SK-N-SH treated with all-trans-retinoic acid at 6 μM for 48 hours (cell line): ENCODE data around the gene VHLL.

ENCODE experiments used
- ARNTL ChIP-seq: fragments of 450-650 bp; formaldehyde crosslinking; IDR thresholded peaks from 2 replicates; pipeline ENCODE4 v1.5.0; 2020; ENCODE audit warnings: low read depth, mild to moderate bottlenecking, moderate library complexity, borderline replicate concordance
- CSDC2 ChIP-seq: fragments of 250-450 bp; sonication (Bioruptor Pico); IDR thresholded peaks from 2 replicates; pipeline ENCODE4 v1.5.0; 2020; ENCODE audit warnings: mild to moderate bottlenecking, moderate library complexity
- CSRNP3 ChIP-seq: fragments of 250-450 bp; sonication (Bioruptor Pico); IDR thresholded peaks from 2 replicates; pipeline ENCODE4 v1.5.1; 2021; ENCODE audit warnings: mild to moderate bottlenecking, moderate library complexity
- GLIS3 ChIP-seq: fragments of 250-450 bp; sonication (Bioruptor Pico); IDR thresholded peaks from 2 replicates; pipeline ENCODE4 v1.5.0; 2020; ENCODE audit warnings: mild to moderate bottlenecking, moderate library complexity
- ISL1 ChIP-seq: fragments of 250-450 bp; sonication (Bioruptor Pico); IDR thresholded peaks from 2 replicates; pipeline ENCODE4 v2.1.2; 2022; ENCODE audit warnings: mild to moderate bottlenecking, moderate library complexity
- PATZ1 ChIP-seq: fragments of 250-450 bp; sonication (Bioruptor Pico); IDR thresholded peaks from 2 replicates; pipeline ENCODE4 v1.8.0; 2020; ENCODE audit warnings: mild to moderate bottlenecking, moderate library complexity, borderline replicate concordance
- RARB ChIP-seq: fragments of 250-450 bp; sonication (Bioruptor Pico); IDR thresholded peaks from 2 replicates; pipeline ENCODE4 v1.8.0; 2021; ENCODE audit warnings: mild to moderate bottlenecking, moderate library complexity
- TCF4 ChIP-seq: fragments of 250-450 bp; sonication (Bioruptor Pico); IDR thresholded peaks from 2 replicates; pipeline ENCODE4 v1.8.0; 2021; ENCODE audit warnings: mild to moderate bottlenecking, moderate library complexity, borderline replicate concordance
- ZC3H10 ChIP-seq: fragments of 250-450 bp; sonication (Bioruptor Pico); IDR thresholded peaks from 2 replicates; pipeline ENCODE4 v1.5.1; 2021; ENCODE audit warnings: mild to moderate bottlenecking, moderate library complexity
- ZFP3 ChIP-seq: fragments of 250-450 bp; sonication (Bioruptor Pico); IDR thresholded peaks from 2 replicates; pipeline ENCODE4 v1.5.0; 2020; ENCODE audit warnings: mild to moderate bottlenecking, moderate library complexity
- ZNF70 ChIP-seq: fragments of 450-650 bp; formaldehyde crosslinking; IDR thresholded peaks from 2 replicates; pipeline ENCODE4 v1.5.0; 2020; ENCODE audit warnings: mild to moderate bottlenecking, moderate library complexity
- ZNF8 ChIP-seq: fragments of 450-650 bp; formaldehyde crosslinking; IDR thresholded peaks from 2 replicates; pipeline ENCODE4 v1.5.0; 2020; ENCODE audit warnings: mild to moderate bottlenecking, moderate library complexity
- TF ChIP-seq, protein P1 (sequence below): fragments of 250-450 bp; sonication (Bioruptor Pico); IDR thresholded peaks from 2 replicates; pipeline ENCODE4 v1.5.0; 2020; ENCODE audit warnings: mild to moderate bottlenecking, moderate library complexity
- TF ChIP-seq, protein P2 (sequence below): fragments of 250-450 bp; sonication (Bioruptor Pico); IDR thresholded peaks from 2 replicates; pipeline ENCODE4 v1.8.0; 2021; ENCODE audit warnings: low read depth, mild to moderate bottlenecking, moderate library complexity, borderline replicate concordance

GRCh38 chr1:156286061-156286460 is 13.0 kb downstream of the VHLL start:
- TF ChIP-seq PATZ1: no peak
- no peak for TF ChIP-seq CSRNP3 (CRISPR knock-in tag)
- TF ChIP-seq ZNF8 (CRISPR knock-in tag): no peak
- TF ChIP-seq, protein P1, sequence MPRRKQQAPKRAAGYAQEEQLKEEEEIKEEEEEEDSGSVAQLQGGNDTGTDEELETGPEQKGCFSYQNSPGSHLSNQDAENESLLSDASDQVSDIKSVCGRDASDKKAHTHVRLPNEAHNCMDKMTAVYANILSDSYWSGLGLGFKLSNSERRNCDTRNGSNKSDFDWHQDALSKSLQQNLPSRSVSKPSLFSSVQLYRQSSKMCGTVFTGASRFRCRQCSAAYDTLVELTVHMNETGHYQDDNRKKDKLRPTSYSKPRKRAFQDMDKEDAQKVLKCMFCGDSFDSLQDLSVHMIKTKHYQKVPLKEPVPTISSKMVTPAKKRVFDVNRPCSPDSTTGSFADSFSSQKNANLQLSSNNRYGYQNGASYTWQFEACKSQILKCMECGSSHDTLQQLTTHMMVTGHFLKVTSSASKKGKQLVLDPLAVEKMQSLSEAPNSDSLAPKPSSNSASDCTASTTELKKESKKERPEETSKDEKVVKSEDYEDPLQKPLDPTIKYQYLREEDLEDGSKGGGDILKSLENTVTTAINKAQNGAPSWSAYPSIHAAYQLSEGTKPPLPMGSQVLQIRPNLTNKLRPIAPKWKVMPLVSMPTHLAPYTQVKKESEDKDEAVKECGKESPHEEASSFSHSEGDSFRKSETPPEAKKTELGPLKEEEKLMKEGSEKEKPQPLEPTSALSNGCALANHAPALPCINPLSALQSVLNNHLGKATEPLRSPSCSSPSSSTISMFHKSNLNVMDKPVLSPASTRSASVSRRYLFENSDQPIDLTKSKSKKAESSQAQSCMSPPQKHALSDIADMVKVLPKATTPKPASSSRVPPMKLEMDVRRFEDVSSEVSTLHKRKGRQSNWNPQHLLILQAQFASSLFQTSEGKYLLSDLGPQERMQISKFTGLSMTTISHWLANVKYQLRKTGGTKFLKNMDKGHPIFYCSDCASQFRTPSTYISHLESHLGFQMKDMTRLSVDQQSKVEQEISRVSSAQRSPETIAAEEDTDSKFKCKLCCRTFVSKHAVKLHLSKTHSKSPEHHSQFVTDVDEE: no peak
- TF ChIP-seq, protein P2, sequence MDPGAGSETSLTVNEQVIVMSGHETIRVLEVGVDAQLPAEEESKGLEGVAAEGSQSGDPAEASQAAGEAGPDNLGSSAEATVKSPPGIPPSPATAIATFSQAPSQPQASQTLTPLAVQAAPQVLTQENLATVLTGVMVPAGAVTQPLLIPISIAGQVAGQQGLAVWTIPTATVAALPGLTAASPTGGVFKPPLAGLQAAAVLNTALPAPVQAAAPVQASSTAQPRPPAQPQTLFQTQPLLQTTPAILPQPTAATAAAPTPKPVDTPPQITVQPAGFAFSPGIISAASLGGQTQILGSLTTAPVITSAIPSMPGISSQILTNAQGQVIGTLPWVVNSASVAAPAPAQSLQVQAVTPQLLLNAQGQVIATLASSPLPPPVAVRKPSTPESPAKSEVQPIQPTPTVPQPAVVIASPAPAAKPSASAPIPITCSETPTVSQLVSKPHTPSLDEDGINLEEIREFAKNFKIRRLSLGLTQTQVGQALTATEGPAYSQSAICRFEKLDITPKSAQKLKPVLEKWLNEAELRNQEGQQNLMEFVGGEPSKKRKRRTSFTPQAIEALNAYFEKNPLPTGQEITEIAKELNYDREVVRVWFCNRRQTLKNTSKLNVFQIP (CRISPR knock-in tag): no peak
- no peak for TF ChIP-seq ZC3H10 (CRISPR knock-in tag)
- TF ChIP-seq ZFP3 (CRISPR knock-in tag): no peak
- no peak for TF ChIP-seq CSDC2 (CRISPR knock-in tag)
- TF ChIP-seq TCF4 (CRISPR knock-in tag): no peak
- TF ChIP-seq ARNTL (CRISPR knock-in tag): no peak
- TF ChIP-seq RARB (CRISPR knock-in tag): no peak
- TF ChIP-seq ISL1 (CRISPR knock-in tag): no peak
- no peak for TF ChIP-seq ZNF70 (CRISPR knock-in tag)
- TF ChIP-seq GLIS3: no peak
